OCI-LY1 (cell line): ENCODE results near the gene NELL2.

Experiments used
- CTCF ChIP-seq: fragments of 200-600 bp; sonication (generic), shearing (Covaris generic); IDR thresholded peaks from 2 replicates; pipeline ENCODE4 v1.5.1; 2017; ENCODE audit warnings: mild to moderate bottlenecking, antibody characterized with exemption, low read length, moderate library complexity, mixed read lengths
- EZH2 ChIP-seq: fragments of 200-600 bp; sonication (generic), shearing (Covaris generic); IDR thresholded peaks from 2 replicates; pipeline ENCODE4 v1.8.0; 2017; ENCODE audit warnings: borderline replicate concordance, mixed run types, mild to moderate bottlenecking, antibody characterized with exemption, low read length, moderate library complexity, mixed read lengths

GRCh38 chr12:44565163-44565562, 311.0 kb downstream of the NELL2 start:
- TF ChIP-seq CTCF (no peak), EZH2 (no peak)
